GM12878 (cell line): Measurements from ENCODE around the gene NR1D1. TPM values are rescaled to one million over a fixed set of nuclear protein-coding genes. Genes with fewer than 3 reads are reported as not detected.

ENCODE experiments used
- ATAC-seq: fragments of 200-7000 bp; cut with Tn5 transposase; 3 replicates; pipeline ENCODE4 v1.9.1; 2020; ENCODE audit warnings: mild to moderate bottlenecking, moderate library complexity
- BruUV-seq: library from RNA; stranded (reverse); fragments of 400-500 nt; replicated peaks from 2 replicates; lab custom pipeline; 2021; lab: Mats Ljungman, UMichigan
- CTCF ChIA-PET: fragments of 300-600 bp; sonication (Branson Sonifier 250); formaldehyde crosslinking; extraction: SDS; loops from one replicate; lab custom pipeline; 2021; ENCODE audit warnings: inconsistent platforms; lab: Yijun Ruan, JAX
- POLR2A ChIA-PET: fragments of 350-600 bp; formaldehyde crosslinking; extraction: SDS; loops from one replicate; lab custom pipeline; 2021; ENCODE audit warnings: inconsistent platforms; lab: Charles Lee
- RAD21 ChIA-PET: fragments of 300-600 bp; sonication (Branson Sonifier 250); formaldehyde crosslinking; loops from one replicate; lab custom pipeline; 2023; ENCODE audit warnings: antibody characterized with exemption; ENCODE audit not compliant: unreplicated experiment; lab: Charles Lee
- SMC1A ChIA-PET: fragments of 300-600 bp; sonication (Branson Sonifier 250); formaldehyde crosslinking; loops from one replicate; lab custom pipeline; 2023; ENCODE audit not compliant: unreplicated experiment, uncharacterized antibody; lab: Charles Lee
- DNase-seq: peaks from one replicate; pipeline ENCODE4 v3.0.0-alpha.2; 2011; ENCODE audit warnings: low read depth, low spot score
- FAIRE-seq: peaks from 3 replicates; lab custom pipeline; 2011; peaks lifted over from hg19 to GRCh38; lab: Jason Lieb, UNC
- H2AFZ ChIP-seq: 2 replicates; pipeline ENCODE4 v1.6.0; 2011; ENCODE audit warnings: low read depth, low read length, control low read depth; ENCODE audit not compliant: control insufficient read depth
- H3K27ac ChIP-seq: 2 replicates; pipeline ENCODE4 v1.5.1; 2011; ENCODE audit warnings: control low read depth; ENCODE audit not compliant: control insufficient read depth, insufficient read depth
- H3K27me3 ChIP-seq, 2 experiments: replicated peaks in 1 of 2; 2 replicates each; pipeline versions ENCODE4 v1.6.0 to v1.6.1; 2011; ENCODE audit warnings: low read length in 1 of 2; ENCODE audit not compliant: control insufficient read depth in 2 of 2, insufficient read depth in 2 of 2
- H3K36me3 ChIP-seq, 2 experiments: 2 replicates each; pipeline ENCODE4 v1.5.1; 2011; ENCODE audit warnings: low read length in 1 of 2; ENCODE audit not compliant: control insufficient read depth in 2 of 2, insufficient read depth in 2 of 2
- H3K4me1 ChIP-seq: 2 replicates; pipeline ENCODE4 v1.6.1; 2011; ENCODE audit warnings: mild to moderate bottlenecking, low read length, moderate library complexity, mixed read lengths; ENCODE audit not compliant: control insufficient read depth, insufficient read depth
- H3K4me2 ChIP-seq: 2 replicates; pipeline ENCODE4 v1.6.0; 2011; ENCODE audit warnings: control low read depth; ENCODE audit not compliant: control insufficient read depth, insufficient read depth
- H3K4me3 ChIP-seq: fragments of 200-600 bp; sonication (generic); 2 replicates; pipeline ENCODE4 v1.5.1; 2016
- H3K79me2 ChIP-seq: 2 replicates; pipeline ENCODE4 v1.6.0; 2011; ENCODE audit warnings: low read length; ENCODE audit not compliant: control insufficient read depth, insufficient read depth
- H3K9ac ChIP-seq: 2 replicates; pipeline ENCODE4 v1.8.0; 2011; ENCODE audit warnings: low read length, control low read depth, mixed read lengths; ENCODE audit not compliant: control insufficient read depth, insufficient read depth
- H3K9me3 ChIP-seq: replicated peaks from 3 replicates; pipeline ENCODE4 v1.5.1; 2011; ENCODE audit warnings: mild to moderate bottlenecking, low read length; ENCODE audit not compliant: control insufficient read depth, insufficient read depth
- H4K20me1 ChIP-seq: 2 replicates; pipeline ENCODE4 v1.6.0; 2011; ENCODE audit not compliant: control insufficient read depth, insufficient read depth
- BMI1 ChIP-seq: fragments of 450-650 bp; IDR thresholded peaks from 2 replicates; pipeline ENCODE4 v1.6.1; 2016; ENCODE audit warnings: mild to moderate bottlenecking, moderate library complexity, borderline replicate concordance
- FOXM1 ChIP-seq: IDR thresholded peaks from 2 replicates; pipeline ENCODE4 v1.6.1; 2012; ENCODE audit warnings: low read depth, mild to moderate bottlenecking, inconsistent platforms, low read length, moderate library complexity
- GATAD2B ChIP-seq: fragments of 450-650 bp; conservative IDR thresholded peaks from 2 replicates; pipeline ENCODE4 v1.6.1; 2017; ENCODE audit warnings: low read depth, mild to moderate bottlenecking, moderate library complexity
- HDAC2 ChIP-seq: fragments of 200-600 bp; sonication (generic); IDR thresholded peaks from 2 replicates; pipeline ENCODE4 v1.6.1; 2017
- HDAC6 ChIP-seq: fragments of 200-600 bp; sonication (generic); IDR thresholded peaks from one replicate; pipeline ENCODE4 v1.8.0; 2017; ENCODE audit warnings: antibody characterized with exemption; ENCODE audit not compliant: unreplicated experiment
- MTA2 ChIP-seq: fragments of 450-650 bp; IDR thresholded peaks from 2 replicates; pipeline ENCODE4 v1.6.1; 2016; ENCODE audit warnings: low read depth, mild to moderate bottlenecking, moderate library complexity
- RAD21 ChIP-seq: IDR thresholded peaks from 2 replicates; pipeline ENCODE4 v1.6.1; 2011; ENCODE audit warnings: mild to moderate bottlenecking, low read depth, low read length, moderate library complexity; ENCODE audit not compliant: insufficient read depth
- RBBP5 ChIP-seq: fragments of 200-600 bp; sonication (generic); conservative IDR thresholded peaks from 2 replicates; pipeline ENCODE4 v1.6.1; 2016
- SP1 ChIP-seq: IDR thresholded peaks from one replicate; pipeline ENCODE4 v1.6.1; 2011; ENCODE audit warnings: low read depth, low read length
- YBX1 ChIP-seq: fragments of 450-650 bp; IDR thresholded peaks from 2 replicates; pipeline ENCODE4 v1.6.1; 2016; ENCODE audit warnings: antibody characterized with exemption
- YY1 ChIP-seq: IDR thresholded peaks from 2 replicates; pipeline ENCODE4 v1.6.1; 2011; ENCODE audit warnings: low read depth, mild to moderate bottlenecking, low read length
- ZNF217 ChIP-seq: fragments of 450-650 bp; IDR thresholded peaks from 2 replicates; pipeline ENCODE4 v1.6.1; 2017; ENCODE audit warnings: antibody characterized with exemption, mild to moderate bottlenecking
- ZNF24 ChIP-seq: fragments of 450-650 bp; IDR thresholded peaks from 2 replicates; pipeline ENCODE4 v1.6.1; 2017; ENCODE audit warnings: antibody characterized with exemption, mild to moderate bottlenecking
- ZZZ3 ChIP-seq: IDR thresholded peaks from 2 replicates; pipeline ENCODE4 v1.6.1; 2011; ENCODE audit warnings: low read depth; ENCODE audit not compliant: control insufficient read depth, insufficient read length
- WGBS: methylation state at CpG from one replicate; pipeline ENCODE4 v1.1.6; 2016; ENCODE audit warnings: low lambda C conversion rate; ENCODE audit not compliant: insufficient replicate concordance, insufficient coverage; ENCODE audit errors: missing lambda C conversion rate; 5-methylcytosine and 5-hydroxymethylcytosine counted together
- in situ Hi-C: fragments of 300-500 bp; cut with MboI; formaldehyde crosslinking; loops from 9 replicates; pipeline ENCODE4 v1.14.3; 2018; ENCODE audit warnings: mixed read lengths
- intact Hi-C: fragments of 100-400 bp; cut with micrococcal nuclease; formaldehyde crosslinking; loops from one replicate; pipeline ENCODE4 v1.14.2; 2022; ENCODE audit not compliant: unreplicated experiment
- polyA plus RNA-seq, 11 experiments: library from polyadenylated mRNA; depleted of rRNA in 4 of 11; unstranded in 6 of 11; stranded (reverse) in 5 of 11; fragments of >200 nt; fragmentation: Nextera tagmentation in 4 of 11; fragmentation: Illumina TruSeq in 1 of 11; extraction: Ambion mirVana in 4 of 11; extraction: Trizol in 1 of 11; gene quantifications; 1 replicate in 1 of 11; 2 replicates in 10 of 11; pipeline versions ENCODE4 v1.2.1 to v1.2.3, GENCODE V29; 2011 to 2016; ENCODE audit warnings: inconsistent platforms in 2 of 11, missing spikeins in 2 of 11, low read depth in 1 of 11
- total RNA-seq, 4 experiments: library from RNA; depleted of rRNA in 3 of 4; stranded (reverse); fragments of >200 nt in 3 of 4; fragmentation: Illumina TruSeq in 1 of 4; extraction: Trizol in 1 of 4; gene quantifications; 2 replicates each; pipeline versions ENCODE4 v1.2.1 to v1.2.3, GENCODE V29; 2013 to 2021
- TF ChIP-seq, protein P1 (sequence below): IDR thresholded peaks from 2 replicates; pipeline ENCODE4 v1.6.1; 2012; ENCODE audit warnings: improper control_type of control experiment, low read depth, low read length; ENCODE audit not compliant: insufficient replicate concordance

NR1D1 gene
- total and polyA plus RNA-seq, 10 of the 15 experiments (the other 5 are each of a cell fraction or from before 2014, with no cell fraction given): 0.10 to 3.4 (median 0.94) TPM

DNA sequence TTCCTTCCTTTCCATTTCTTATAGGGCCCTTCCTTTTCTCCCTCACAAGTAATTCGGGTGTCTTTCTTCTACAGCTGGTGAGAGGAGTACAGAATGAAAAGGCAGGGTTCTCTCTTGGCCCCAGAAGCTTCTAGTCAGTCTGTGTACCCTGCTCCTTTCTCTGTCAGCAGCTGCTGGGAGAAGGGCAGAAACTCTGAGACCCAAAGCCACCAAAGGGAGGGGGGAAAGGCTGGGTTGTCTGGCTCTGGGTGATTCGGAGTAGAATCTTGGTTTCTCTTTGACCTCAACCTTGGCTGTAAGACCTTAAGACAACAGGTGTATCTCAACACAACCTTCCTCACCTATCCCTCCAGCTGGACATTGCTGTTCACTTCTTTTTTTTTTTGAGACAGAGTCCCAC lies 3.3 kb upstream of the NR1D1 start:
- Histone ChIP-seq H3K27me3 (no peaks in the 10 kb centered on the region), H3K79me2 (peaks cover 3% of the 10 kb centered on the region; the same call in 1 of the 2 replicates), H3K27ac (no peak overlapping the region), H3K36me3 (no peaks in the 10 kb centered on the region), H3K9ac (no peak overlapping the region), H4K20me1 (no peaks in the 10 kb centered on the region), H3K4me1 (peaks cover 70% of the 10 kb centered on the region), H2AFZ (peak overlapping the region; percentile 70), H3K4me2 (peak overlapping the region; percentile 53; the same call in 1 of the 2 replicates), H3K4me3 (no peak overlapping the region), H3K9me3 (no peaks in the 10 kb centered on the region)
- POLR2A ChIA-PET: interaction anchor here (0.7 kb wide), 1 partner anchor 9 kb away, joined by 3 read pairs; no protein-coding TSS in a partner anchor
- no TSS peak for BruUV-seq
- RAD21 ChIA-PET: interaction anchor here (0.7 to 2.1 kb wide), 4 partner anchors 8 to 115 kb away, joined by 3 to 14 read pairs (median 5); partner anchors contain the start of gene WIPF2
- CTCF ChIA-PET: interaction anchor here (1.0 to 10.6 kb wide), 9 partner anchors 8 to 90 kb away, joined by 3 to 176 read pairs (median 4); partner anchors contain the start of genes MED24 and THRA
- intact Hi-C loops: no loop called here
- DNase-seq (no peak), FAIRE-seq (no peak), ATAC-seq (no peak)
- no peak for TF ChIP-seq ZNF24
- no peak for TF ChIP-seq YBX1
- TF ChIP-seq FOXM1: no peak
- TF ChIP-seq ZZZ3: no peak
- no peak for TF ChIP-seq RBBP5
- no peak for TF ChIP-seq YY1
- no peak for TF ChIP-seq SP1
- TF ChIP-seq ZNF217: no peak
- TF ChIP-seq HDAC6: no peak
- TF ChIP-seq BMI1: no peak
- TF ChIP-seq RAD21: no peak
- TF ChIP-seq HDAC2: no peak
- TF ChIP-seq MTA2: no peak
- TF ChIP-seq, protein P1, sequence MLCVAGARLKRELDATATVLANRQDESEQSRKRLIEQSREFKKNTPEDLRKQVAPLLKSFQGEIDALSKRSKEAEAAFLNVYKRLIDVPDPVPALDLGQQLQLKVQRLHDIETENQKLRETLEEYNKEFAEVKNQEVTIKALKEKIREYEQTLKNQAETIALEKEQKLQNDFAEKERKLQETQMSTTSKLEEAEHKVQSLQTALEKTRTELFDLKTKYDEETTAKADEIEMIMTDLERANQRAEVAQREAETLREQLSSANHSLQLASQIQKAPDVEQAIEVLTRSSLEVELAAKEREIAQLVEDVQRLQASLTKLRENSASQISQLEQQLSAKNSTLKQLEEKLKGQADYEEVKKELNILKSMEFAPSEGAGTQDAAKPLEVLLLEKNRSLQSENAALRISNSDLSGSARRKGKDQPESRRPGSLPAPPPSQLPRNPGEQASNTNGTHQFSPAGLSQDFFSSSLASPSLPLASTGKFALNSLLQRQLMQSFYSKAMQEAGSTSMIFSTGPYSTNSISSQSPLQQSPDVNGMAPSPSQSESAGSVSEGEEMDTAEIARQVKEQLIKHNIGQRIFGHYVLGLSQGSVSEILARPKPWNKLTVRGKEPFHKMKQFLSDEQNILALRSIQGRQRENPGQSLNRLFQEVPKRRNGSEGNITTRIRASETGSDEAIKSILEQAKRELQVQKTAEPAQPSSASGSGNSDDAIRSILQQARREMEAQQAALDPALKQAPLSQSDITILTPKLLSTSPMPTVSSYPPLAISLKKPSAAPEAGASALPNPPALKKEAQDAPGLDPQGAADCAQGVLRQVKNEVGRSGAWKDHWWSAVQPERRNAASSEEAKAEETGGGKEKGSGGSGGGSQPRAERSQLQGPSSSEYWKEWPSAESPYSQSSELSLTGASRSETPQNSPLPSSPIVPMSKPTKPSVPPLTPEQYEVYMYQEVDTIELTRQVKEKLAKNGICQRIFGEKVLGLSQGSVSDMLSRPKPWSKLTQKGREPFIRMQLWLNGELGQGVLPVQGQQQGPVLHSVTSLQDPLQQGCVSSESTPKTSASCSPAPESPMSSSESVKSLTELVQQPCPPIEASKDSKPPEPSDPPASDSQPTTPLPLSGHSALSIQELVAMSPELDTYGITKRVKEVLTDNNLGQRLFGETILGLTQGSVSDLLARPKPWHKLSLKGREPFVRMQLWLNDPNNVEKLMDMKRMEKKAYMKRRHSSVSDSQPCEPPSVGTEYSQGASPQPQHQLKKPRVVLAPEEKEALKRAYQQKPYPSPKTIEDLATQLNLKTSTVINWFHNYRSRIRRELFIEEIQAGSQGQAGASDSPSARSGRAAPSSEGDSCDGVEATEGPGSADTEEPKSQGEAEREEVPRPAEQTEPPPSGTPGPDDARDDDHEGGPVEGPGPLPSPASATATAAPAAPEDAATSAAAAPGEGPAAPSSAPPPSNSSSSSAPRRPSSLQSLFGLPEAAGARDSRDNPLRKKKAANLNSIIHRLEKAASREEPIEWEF: no peak
- no peak for TF ChIP-seq GATAD2B
- in situ Hi-C loops: no loop called here
- SMC1A ChIA-PET: interaction anchor here (0.8 to 10.4 kb wide), 2 partner anchors 8 to 87 kb away, joined by 3 to 132 read pairs; no protein-coding TSS in a partner anchor
- 0% methylated on average over 2 of the region's 2 CpGs for WGBS
